HG03103 (cell line): ENCODE data around the gene CLTRN.
"Not testable (repeated sequence)": the region's sequence is repeated elsewhere in the genome, so short reads cannot be mapped to it uniquely, and the experiment has no call there.

Experiments
- ATAC-seq: cut with Tn5 transposase; IDR thresholded peaks from one replicate; pipeline ENCODE4 v1.9.1; 2021; ENCODE audit warnings: low read depth; ENCODE audit not compliant: unreplicated experiment

The CLTRN gene

GRCh38 chrX:15653961-15654360 is 10.6 kb downstream of the CLTRN start:
- no peak for ATAC-seq

GRCh38 chrX:15647510-15647909 is 17.1 kb downstream of the CLTRN start:
- not testable (repeated sequence) for ATAC-seq

DNA sequence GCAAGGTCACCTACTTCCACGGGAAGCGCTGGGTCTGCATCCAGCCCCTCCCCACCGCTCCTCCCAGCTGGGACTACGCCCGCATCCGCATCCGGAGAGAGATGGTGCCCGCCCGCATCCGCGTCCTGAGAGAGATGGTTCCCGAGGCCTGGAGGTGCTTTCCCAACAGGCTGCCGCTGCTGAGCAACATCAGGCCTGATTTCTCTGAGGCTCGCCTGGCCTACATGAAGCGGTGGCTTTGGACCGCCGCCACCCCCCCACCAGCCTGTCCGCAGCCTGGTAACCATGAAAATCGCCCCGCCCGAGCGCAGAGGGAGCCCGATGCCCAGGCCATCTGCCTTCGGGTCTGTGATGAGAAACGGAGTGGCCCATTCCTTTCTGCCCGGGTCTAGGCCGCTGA is 18.1 kb downstream of the CLTRN start:
- ATAC-seq: no peak

DNA sequence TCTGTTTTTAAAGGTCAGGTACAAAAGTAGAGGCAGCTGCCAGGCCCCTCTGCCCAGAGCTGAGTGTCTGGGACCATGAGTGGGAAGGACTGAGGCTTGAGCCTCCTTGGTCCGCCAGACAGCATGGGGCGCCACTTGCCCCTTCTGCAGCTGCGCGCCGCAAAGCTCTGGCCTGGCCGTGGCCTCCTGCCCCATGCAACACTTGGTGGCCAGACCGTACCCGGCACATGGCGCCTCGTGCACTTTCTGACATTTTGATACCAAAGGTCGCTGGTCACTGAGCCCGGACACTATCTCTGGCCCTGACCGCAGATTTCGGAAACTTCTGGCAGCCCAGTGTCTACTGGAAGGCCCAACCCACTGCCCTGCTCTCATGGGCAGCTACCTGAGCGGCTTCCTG is 18.6 kb downstream of the CLTRN start:
- ATAC-seq: no peak

GRCh38 chrX:15645266-15645665 is 19.3 kb downstream of the CLTRN start:
- no peak for ATAC-seq

DNA sequence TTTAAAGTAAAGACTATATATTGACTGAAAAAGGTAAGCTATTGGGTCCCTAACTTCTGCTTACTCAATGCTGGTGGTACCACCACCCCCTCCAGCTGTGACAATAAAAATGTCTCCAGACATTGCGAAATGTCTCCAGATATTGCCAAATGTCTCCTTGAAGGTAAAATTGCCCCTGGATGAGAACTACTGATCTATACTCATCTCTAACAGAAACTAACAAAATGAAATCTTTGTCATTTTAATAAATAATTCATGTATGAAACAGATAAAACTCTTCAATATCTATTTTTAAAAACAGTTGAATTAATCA is 20.1 kb downstream of the CLTRN start:
- ATAC-seq: no peak

DNA sequence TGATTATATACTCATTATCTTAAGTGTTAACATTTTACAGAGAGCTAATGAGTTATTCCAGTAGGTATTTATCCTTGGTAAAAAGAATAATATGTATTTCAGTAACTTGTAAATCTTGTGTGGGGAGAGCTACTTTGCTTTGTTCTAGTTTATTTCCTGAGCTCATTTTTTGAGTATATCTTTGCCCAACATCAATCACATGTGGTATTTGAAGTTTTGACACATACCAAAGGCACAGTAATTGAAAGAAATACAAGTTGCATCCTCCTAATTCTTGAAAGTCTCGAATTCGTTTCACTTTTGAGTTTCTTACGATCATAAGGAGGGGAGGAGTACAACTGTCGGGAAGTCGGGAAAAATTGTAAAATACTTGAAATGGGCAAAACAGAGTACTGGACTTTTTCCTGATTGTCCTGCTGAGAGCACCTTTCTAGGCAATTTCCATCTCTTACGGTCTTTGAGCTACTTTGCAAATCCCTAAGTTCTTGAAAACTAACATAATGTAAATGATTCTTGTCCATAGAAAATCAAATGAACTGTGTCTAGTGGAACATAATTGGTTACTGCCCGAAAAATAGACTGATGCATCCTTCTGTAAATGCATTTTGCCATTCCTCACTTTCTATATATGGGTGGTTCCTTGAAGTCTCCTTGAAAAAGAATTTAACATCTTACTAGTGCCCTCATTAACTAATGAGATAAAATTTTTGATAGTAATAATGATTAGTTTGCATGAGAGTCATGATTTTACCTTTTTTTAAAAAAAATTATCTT is 20.6 kb downstream of the CLTRN start:
- no peak for ATAC-seq

GRCh38 chrX:15631637-15632036 is 33.0 kb downstream of the CLTRN start:
- ATAC-seq: no peak

GRCh38 chrX:15623054-15623453 is 41.6 kb downstream of the CLTRN start:
- ATAC-seq: no peak

- no peak for ATAC-seq
Measured at GRCh38 chrX:15619053-15619755, 45.4 kb downstream of the CLTRN start.

GRCh38 chrX:15617111-15617510 is 47.5 kb downstream of the CLTRN start:
- no peak for ATAC-seq

DNA sequence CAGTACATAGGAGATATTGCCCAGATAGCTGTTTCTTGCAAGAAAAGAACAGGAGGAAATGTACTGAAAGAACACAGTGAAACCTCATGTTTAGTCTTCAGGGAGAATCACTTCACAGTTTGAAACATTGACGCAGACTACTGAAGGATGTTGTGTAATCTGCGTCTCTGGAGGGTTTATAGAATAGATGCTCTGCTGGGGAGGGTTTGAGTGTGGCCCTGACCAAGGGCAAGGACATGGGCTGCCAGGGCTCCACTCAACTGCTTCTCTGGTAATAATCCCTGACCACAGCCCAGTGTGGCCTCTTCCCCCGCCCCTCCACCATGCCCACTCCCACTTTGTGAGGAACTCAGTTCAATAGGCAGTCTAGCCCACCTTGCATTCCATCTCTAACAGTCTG is 48.1 kb downstream of the CLTRN start:
- no peak for ATAC-seq

DNA sequence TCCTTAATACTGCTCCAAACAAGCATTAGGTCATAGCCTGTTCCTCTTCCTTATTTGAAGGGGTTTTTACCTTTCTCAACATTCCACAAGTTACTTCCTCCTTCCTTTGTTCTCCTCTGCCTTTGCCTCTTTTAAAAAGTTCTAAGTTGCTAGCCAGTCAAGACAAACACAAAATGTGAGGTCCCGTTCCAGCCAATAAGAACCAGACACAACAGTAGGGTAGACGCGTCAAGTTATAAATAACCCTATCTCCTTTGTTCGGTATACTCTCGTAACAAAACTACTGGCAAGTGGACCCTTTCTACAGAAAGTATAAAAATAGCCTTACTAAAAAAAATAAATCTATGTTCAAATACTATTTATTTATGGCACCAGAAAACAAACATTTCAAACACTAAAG is 57.5 kb downstream of the CLTRN start:
- ATAC-seq: no peak

DNA sequence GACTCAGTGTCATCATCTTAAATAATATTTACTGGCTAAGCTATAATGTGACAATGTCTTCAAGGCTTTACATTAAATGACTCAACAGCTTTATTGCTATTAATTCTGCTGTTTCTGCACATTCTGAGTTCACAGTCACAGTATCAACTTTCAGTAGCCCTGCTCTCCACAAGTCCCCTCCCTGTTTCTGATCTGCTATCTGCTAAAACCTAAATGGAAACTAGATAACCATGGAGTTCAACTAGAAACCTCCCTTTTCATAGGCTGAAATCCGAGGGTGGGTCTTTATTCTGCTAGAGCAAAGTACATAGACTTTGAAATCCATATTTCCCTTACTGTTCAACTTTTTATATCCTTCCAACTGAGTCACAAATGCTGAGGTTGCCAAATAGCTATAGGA is 58.5 kb downstream of the CLTRN start:
- ATAC-seq: no peak

GRCh38 chrX:15605226-15605625 is 59.4 kb downstream of the CLTRN start:
- ATAC-seq: no peak

DNA sequence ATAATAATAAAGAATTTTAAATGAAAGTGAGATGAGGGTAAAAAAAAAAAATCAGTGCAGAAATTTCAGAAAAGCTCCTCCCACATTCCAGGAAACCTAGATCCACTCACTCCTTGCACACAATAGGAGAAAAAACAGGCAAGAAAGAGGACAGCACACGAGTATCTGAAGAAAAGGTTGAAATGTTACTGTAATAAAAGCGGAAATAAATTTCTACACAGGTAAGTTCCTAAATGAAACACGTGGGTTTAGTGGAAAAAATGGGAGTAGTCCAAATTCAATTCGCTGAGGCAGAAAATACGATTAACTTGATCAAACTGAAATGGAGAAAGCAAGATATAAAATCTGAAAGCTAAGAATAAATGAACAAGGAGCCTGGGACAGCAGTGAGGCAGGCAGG is 61.8 kb downstream of the CLTRN start:
- ATAC-seq: no peak

DNA sequence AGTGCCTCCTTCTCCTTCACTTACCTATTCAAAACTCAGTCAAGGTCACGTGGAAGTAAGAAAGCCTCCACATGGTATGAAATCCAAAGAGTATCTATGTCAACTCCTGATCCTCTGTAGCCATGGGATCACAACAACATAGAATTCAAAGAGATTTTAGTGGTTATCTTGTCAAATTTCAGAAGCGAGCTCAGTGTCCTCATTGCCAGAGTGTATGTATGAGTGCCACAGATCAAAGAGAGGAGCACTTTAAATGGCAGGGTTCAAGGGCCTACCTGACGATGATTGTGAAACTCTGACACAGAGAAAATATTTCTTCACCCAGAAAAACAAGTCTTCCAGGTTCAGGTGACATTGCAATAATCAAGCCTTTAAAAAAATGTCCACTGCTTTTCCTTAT is 62.7 kb downstream of the CLTRN start:
- no peak for ATAC-seq

DNA sequence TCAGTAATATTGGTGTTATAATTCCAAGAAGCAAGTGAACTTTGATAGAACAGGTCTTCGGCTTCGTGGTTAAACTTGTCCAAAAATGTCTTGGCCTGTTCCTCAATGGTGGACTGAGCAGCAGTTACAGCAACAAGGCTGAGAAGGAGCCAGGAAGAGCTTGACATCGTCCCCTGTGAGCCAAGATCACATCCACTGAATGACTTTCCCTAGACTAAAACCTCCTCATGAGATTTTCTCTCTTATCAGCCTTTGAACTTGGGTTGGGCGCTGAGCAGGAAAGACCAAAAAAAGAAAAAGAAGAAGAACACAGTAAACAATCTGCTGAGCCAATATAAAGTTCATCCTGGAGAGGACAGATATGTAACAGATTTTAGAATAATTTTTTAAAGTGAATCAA is 63.9 kb downstream of the CLTRN start, which contains the start of gene ACE2:
ACE2 (minus strand) TSS at position 216 of the 400 bp plus-strand sequence; CDS start at position 167, 49 bp downstream.
- ATAC-seq: no peak

- no peak for ATAC-seq
Measured at GRCh38 chrX:15600049-15600448, 64.6 kb downstream of the CLTRN start.

- ATAC-seq: no peak
Measured at GRCh38 chrX:15599461-15599860, 65.1 kb downstream of the CLTRN start.

GRCh38 chrX:15598026-15598425 is 66.6 kb downstream of the CLTRN start:
- ATAC-seq: no peak

DNA sequence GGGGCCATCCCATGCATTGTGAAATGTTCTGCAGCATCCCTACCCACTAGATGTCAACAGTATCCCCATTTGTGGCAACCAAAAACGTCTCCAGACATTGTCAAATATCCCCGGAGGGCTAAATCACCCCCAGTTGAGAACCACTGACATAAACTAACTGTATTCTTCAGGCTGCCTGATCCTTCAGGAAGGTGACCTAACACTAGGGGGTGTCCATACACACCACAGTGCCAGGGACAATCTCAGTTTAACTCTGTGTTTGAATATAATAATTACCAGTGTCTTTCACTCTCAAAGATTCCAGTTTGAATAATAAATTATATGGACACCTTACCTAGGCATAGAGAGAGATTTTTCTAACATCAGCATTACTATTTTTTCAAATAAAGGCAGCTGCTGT is 70.2 kb downstream of the CLTRN start:
- ATAC-seq: no peak
